HepG2 (cell line): Measurements from ENCODE around the gene MINAR2. TPM values are rescaled to one million over a fixed set of nuclear protein-coding genes. Genes with fewer than 3 reads are reported as not detected.
A peak's percentile ranks its signal among the peaks of the same experiment; 100 is the strongest.

Experiments used
- CCAR2 ChIP-seq: fragments of 200-400 bp; formaldehyde crosslinking; optimal IDR thresholded peaks from 2 replicates; pipeline ENCODE3; 2018; ENCODE audit warnings: low read depth, mild to moderate bottlenecking, low read length, moderate library complexity
- MEIS2 ChIP-seq: sonication (generic); formaldehyde crosslinking; IDR thresholded peaks from 2 replicates; pipeline ENCODE4 v1.9.0; 2021; ENCODE audit warnings: mild to moderate bottlenecking, missing genetic modification reagents
- MIXL1 ChIP-seq: IDR thresholded peaks from 2 replicates; pipeline ENCODE4 v1.6.1; 2016
- NKX3-1 ChIP-seq: sonication (generic); formaldehyde crosslinking; IDR thresholded peaks from 2 replicates; pipeline ENCODE4 v1.5.0; 2020; ENCODE audit warnings: missing genetic modification reagents
- SIN3B ChIP-seq: fragments of 150-350 bp; IDR thresholded peaks from 2 replicates; pipeline ENCODE4 v1.6.1; 2014; ENCODE audit warnings: low read length
- SMAD3 ChIP-seq: sonication (generic); formaldehyde crosslinking; IDR thresholded peaks from 2 replicates; pipeline ENCODE4 v1.4.0; 2020; ENCODE audit warnings: missing genetic modification reagents
- SMC3 ChIP-seq: IDR thresholded peaks from 2 replicates; pipeline ENCODE4 v1.6.1; 2011; ENCODE audit warnings: low read length, improper control_type of control experiment
- TARDBP ChIP-seq: sonication (generic); formaldehyde crosslinking; IDR thresholded peaks from 2 replicates; pipeline ENCODE4 v1.8.0; 2022; ENCODE audit warnings: mild to moderate bottlenecking, missing genetic modification reagents
- polyA plus RNA-seq, 8 experiments: library from polyadenylated mRNA; depleted of rRNA in 3 of 8; stranded (reverse) in 7 of 8; unstranded in 1 of 8; fragments of >200 nt; fragmentation: Illumina TruSeq in 4 of 8; extraction: Trizol in 4 of 8; gene quantifications; 2 replicates each; pipeline versions ENCODE4 v1.2.1 to v1.2.3, GENCODE V29; 2011 to 2016; ENCODE audit warnings: low read depth in 4 of 8, missing spikeins in 1 of 8, mixed read lengths in 1 of 8; ENCODE audit not compliant: insufficient read depth in 1 of 8
- total RNA-seq, 5 experiments: library from RNA; depleted of rRNA; stranded (reverse); fragments of >200 nt; fragmentation: Illumina TruSeq; extraction: Trizol; gene quantifications; 2 replicates each; pipeline ENCODE4 v1.2.3, GENCODE V29; 2016; ENCODE audit warnings: low read depth in 1 of 5
- TF ChIP-seq, protein P1 (sequence below): sonication (generic); formaldehyde crosslinking; IDR thresholded peaks from 2 replicates; pipeline ENCODE4 v1.4.0; 2020; ENCODE audit warnings: missing genetic modification reagents, low read depth, mild to moderate bottlenecking, borderline replicate concordance
- TF ChIP-seq, protein P2 (sequence below): sonication (generic); formaldehyde crosslinking; IDR thresholded peaks from 2 replicates; pipeline ENCODE4 v1.4.0; 2020; ENCODE audit warnings: mild to moderate bottlenecking, missing genetic modification reagents, borderline replicate concordance
- TF ChIP-seq, protein P3 (sequence below): sonication (generic); formaldehyde crosslinking; IDR thresholded peaks from 2 replicates; pipeline ENCODE4 v1.5.0; 2020; ENCODE audit warnings: missing genetic modification reagents
- TF ChIP-seq, protein P4 (sequence below): IDR thresholded peaks from 2 replicates; pipeline ENCODE4 v1.4.0; 2020; ENCODE audit warnings: mild to moderate bottlenecking, missing genetic modification reagents

Gene MINAR2
- total and polyA plus RNA-seq, 2 of the 13 experiments (the other 11 are each of a cell fraction or from before 2014, with no cell fraction given), result not detected

DNA sequence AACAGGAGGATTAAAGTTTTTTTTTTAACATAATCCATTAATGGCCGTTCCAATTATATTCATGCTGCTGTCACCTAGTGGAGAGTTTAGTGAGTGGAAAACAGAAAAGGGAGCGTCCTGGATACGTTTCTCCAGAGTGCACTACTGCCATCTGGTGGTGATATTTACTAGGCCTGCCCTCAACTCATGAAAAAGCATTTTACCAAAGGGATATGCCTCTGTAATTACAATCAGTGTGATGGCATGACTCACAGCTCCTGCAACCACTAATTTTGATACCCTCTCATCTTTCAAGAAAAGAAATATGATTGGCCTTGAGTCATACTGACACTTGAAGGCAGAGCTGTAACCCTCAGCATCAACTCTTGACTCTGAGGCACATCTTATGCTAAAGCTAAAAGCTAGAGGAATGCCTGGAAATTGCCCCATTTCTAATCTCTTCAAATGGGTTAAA is 20.1 kb downstream of the MINAR2 start (continued):
- TF ChIP-seq SIN3B (no peak), TARDBP (CRISPR knock-in tag) (no peak), MIXL1 (CRISPR knock-in tag) (peak; percentile 83), MEIS2 (CRISPR knock-in tag) (no peak), NKX3-1 (CRISPR knock-in tag) (no peak), SMC3 (peak; percentile 85), SMAD3 (CRISPR knock-in tag) (no peak), CCAR2 (no peak)
- TF ChIP-seq, protein P1, sequence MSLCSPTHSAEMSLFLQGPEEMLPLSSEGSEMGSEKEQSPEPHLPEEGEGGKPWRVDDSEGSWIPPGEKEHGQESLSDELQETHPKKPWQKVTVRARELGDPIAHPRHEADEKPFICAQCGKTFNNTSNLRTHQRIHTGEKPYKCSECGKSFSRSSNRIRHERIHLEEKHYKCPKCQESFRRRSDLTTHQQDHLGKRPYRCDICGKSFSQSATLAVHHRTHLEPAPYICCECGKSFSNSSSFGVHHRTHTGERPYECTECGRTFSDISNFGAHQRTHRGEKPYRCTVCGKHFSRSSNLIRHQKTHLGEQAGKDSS, result no peak
- TF ChIP-seq, protein P2, sequence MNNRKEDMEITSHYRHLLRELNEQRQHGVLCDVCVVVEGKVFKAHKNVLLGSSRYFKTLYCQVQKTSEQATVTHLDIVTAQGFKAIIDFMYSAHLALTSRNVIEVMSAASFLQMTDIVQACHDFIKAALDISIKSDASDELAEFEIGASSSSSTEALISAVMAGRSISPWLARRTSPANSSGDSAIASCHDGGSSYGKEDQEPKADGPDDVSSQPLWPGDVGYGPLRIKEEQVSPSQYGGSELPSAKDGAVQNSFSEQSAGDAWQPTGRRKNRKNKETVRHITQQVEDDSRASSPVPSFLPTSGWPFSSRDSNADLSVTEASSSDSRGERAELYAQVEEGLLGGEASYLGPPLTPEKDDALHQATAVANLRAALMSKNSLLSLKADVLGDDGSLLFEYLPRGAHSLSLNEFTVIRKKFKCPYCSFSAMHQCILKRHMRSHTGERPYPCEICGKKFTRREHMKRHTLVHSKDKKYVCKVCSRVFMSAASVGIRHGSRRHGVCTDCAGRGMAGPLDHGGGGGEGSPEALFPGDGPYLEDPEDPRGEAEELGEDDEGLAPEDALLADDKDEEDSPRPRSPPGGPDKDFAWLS (CRISPR knock-in tag), result no peak
- TF ChIP-seq, protein P3, sequence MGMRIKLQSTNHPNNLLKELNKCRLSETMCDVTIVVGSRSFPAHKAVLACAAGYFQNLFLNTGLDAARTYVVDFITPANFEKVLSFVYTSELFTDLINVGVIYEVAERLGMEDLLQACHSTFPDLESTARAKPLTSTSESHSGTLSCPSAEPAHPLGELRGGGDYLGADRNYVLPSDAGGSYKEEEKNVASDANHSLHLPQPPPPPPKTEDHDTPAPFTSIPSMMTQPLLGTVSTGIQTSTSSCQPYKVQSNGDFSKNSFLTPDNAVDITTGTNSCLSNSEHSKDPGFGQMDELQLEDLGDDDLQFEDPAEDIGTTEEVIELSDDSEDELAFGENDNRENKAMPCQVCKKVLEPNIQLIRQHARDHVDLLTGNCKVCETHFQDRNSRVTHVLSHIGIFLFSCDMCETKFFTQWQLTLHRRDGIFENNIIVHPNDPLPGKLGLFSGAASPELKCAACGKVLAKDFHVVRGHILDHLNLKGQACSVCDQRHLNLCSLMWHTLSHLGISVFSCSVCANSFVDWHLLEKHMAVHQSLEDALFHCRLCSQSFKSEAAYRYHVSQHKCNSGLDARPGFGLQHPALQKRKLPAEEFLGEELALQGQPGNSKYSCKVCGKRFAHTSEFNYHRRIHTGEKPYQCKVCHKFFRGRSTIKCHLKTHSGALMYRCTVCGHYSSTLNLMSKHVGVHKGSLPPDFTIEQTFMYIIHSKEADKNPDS, result no peak
- TF ChIP-seq, protein P4, sequence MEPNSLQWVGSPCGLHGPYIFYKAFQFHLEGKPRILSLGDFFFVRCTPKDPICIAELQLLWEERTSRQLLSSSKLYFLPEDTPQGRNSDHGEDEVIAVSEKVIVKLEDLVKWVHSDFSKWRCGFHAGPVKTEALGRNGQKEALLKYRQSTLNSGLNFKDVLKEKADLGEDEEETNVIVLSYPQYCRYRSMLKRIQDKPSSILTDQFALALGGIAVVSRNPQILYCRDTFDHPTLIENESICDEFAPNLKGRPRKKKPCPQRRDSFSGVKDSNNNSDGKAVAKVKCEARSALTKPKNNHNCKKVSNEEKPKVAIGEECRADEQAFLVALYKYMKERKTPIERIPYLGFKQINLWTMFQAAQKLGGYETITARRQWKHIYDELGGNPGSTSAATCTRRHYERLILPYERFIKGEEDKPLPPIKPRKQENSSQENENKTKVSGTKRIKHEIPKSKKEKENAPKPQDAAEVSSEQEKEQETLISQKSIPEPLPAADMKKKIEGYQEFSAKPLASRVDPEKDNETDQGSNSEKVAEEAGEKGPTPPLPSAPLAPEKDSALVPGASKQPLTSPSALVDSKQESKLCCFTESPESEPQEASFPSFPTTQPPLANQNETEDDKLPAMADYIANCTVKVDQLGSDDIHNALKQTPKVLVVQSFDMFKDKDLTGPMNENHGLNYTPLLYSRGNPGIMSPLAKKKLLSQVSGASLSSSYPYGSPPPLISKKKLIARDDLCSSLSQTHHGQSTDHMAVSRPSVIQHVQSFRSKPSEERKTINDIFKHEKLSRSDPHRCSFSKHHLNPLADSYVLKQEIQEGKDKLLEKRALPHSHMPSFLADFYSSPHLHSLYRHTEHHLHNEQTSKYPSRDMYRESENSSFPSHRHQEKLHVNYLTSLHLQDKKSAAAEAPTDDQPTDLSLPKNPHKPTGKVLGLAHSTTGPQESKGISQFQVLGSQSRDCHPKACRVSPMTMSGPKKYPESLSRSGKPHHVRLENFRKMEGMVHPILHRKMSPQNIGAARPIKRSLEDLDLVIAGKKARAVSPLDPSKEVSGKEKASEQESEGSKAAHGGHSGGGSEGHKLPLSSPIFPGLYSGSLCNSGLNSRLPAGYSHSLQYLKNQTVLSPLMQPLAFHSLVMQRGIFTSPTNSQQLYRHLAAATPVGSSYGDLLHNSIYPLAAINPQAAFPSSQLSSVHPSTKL, result 0 out of 2 replicates have a peak, but pooled peaks have one; percentile 14
